GM18909 (cell line): ENCODE data around the gene PCDHB14.

Experiments used
- ATAC-seq: cut with Tn5 transposase; IDR thresholded peaks from one replicate; pipeline ENCODE4 v1.9.1; 2021; ENCODE audit warnings: mild to moderate bottlenecking; ENCODE audit not compliant: unreplicated experiment, poor library complexity

PCDHB14 gene

GRCh38 chr5:141261238-141261546 lies 38.0 kb downstream of the PCDHB14 start:
- ATAC-seq, result no peak

DNA sequence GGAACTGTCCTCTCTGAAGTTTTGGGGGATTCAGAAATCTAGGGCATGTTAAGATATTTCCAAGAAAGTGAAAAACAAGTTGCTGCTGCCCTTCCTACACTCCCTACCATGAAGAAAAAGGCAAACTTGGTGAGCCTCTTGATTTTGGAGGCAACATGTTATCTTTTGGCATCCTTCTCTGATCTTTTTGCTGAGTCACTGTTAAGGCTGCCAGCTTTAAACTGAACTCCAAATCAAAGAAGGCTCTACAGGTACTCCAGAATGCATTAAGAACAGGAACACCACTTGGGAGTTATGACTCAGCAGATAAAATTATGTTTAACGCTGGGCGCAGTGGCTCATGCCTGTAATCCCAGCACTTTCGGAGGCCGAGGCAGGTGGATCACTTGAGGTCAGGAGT lies 46.1 kb downstream of the PCDHB14 start:
- ATAC-seq, result no peak

DNA sequence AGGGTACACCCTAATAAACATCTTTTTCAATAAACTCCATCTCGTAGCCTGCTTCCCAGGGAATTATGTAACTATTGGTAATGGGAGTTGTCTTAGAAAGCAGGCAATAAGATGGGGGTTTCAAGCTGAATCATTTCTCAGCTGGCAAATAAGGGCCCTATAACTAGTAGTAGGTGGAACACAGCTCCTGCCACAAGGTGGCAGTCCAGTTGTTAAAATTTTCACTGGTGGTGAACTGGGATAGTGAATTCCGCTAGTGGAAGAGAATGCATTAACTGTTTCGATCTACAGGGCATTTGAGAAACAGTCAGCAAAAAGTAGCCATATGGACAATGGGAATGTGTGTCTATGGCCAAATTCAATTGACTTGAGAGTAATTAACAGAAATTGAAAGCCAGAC lies 49.8 kb downstream of the PCDHB14 start:
- no peak for ATAC-seq
